Muscle layer of duodenum (tissue), 2 donors: ENCODE results near the gene UST.
"Not testable (repeated sequence)": the region's sequence is repeated elsewhere in the genome, so short reads cannot be mapped to it uniquely, and the experiment has no call there.

ENCODE experiments used
- H3K27ac ChIP-seq: one replicate; pipeline ENCODE4 v1.7.0; 2013; ENCODE audit warnings: mild to moderate bottlenecking, low read length
- H3K27me3 ChIP-seq: one replicate; pipeline ENCODE4 v1.7.0; 2013; ENCODE audit warnings: low read depth, mild to moderate bottlenecking, control low read depth, low read length
- H3K36me3 ChIP-seq, 2 donors: one replicate each; pipeline ENCODE4 v1.7.0; 2013; ENCODE audit warnings: low read length in 2 of 2, control low read depth in 1 of 2, mild to moderate bottlenecking in 1 of 2; ENCODE audit not compliant: insufficient read depth in 2 of 2, control insufficient read depth in 1 of 2
- H3K4me1 ChIP-seq, 2 donors: one replicate each; pipeline ENCODE4 v1.7.0; 2013; ENCODE audit warnings: low read length in 2 of 2, mild to moderate bottlenecking in 2 of 2, control low read depth in 1 of 2, moderate library complexity in 1 of 2; ENCODE audit not compliant: insufficient read depth in 2 of 2, control insufficient read depth in 1 of 2
- H3K4me3 ChIP-seq, 2 donors: one replicate each; pipeline ENCODE4 v1.7.0; 2013; ENCODE audit warnings: low read length in 2 of 2, low read depth in 1 of 2, mild to moderate bottlenecking in 1 of 2
- H3K9me3 ChIP-seq, 2 donors: one replicate each; pipeline ENCODE4 v1.7.0; 2013; ENCODE audit warnings: low read length in 2 of 2, control low read depth in 1 of 2, mild to moderate bottlenecking in 1 of 2; ENCODE audit not compliant: control insufficient read depth in 1 of 2
- donor health status: healthy.

Gene UST

GRCh38 chr6:148944608-148945007, 197.8 kb downstream of the UST start:
- H3K9me3 ChIP-seq = no peaks in the 10 kb centered on the region
- H3K4me1 ChIP-seq = peaks cover 0 to 18% of the 10 kb centered on the region in 2 donors

GRCh38 chr6:148945301-148946021, 198.6 kb downstream of the UST start:
- Histone ChIP-seq H3K4me3 (no peak overlapping the region), H3K27me3 (no peaks in the 10 kb centered on the region), H3K27ac (no peak overlapping the region), H3K9me3 (no peaks in the 10 kb centered on the region), H3K36me3 (no peaks in the 10 kb centered on the region), H3K4me1 (peaks cover 0 to 25% of the 10 kb centered on the region in 2 donors)

More at GRCh38 chr6:148944608-148945007, 197.8 kb downstream of the UST start:
- no peaks in the 10 kb centered on the region for H3K36me3 ChIP-seq
- H3K27ac ChIP-seq = no peak overlapping the region
- H3K4me3 ChIP-seq = no peak overlapping the region
- H3K27me3 ChIP-seq = no peaks in the 10 kb centered on the region

GRCh38 chr6:148947621-148948444, 201.0 kb downstream of the UST start:
- Histone ChIP-seq H3K27me3 (no peaks in the 10 kb centered on the region), H3K4me3 (no peak overlapping the region), H3K9me3 (no peaks in the 10 kb centered on the region), H3K27ac (no peak overlapping the region), H3K4me1 (peaks cover 0 to 25% of the 10 kb centered on the region in 2 donors), H3K36me3 (no peaks in the 10 kb centered on the region)

GRCh38 chr6:148951662-148952061, 204.8 kb downstream of the UST start:
- Histone ChIP-seq H3K36me3 (no peaks in the 10 kb centered on the region), H3K9me3 (no peaks in the 10 kb centered on the region), H3K27me3 (no peaks in the 10 kb centered on the region), H3K4me3 (no peak overlapping the region), H3K27ac (no peak overlapping the region), H3K4me1 (peaks cover 0 to 15% of the 10 kb centered on the region in 2 donors)

- no peaks in the 10 kb centered on the region for H3K27me3 ChIP-seq
- H3K36me3 ChIP-seq = no peaks in the 10 kb centered on the region
- H3K4me1 ChIP-seq = peaks cover 0 to 13% of the 10 kb centered on the region in 2 donors
- H3K9me3 ChIP-seq = no peaks in the 10 kb centered on the region
- no peak overlapping the region for H3K27ac ChIP-seq
- no peak overlapping the region for H3K4me3 ChIP-seq
Observed at GRCh38 chr6:148952147-148953035, 205.6 kb downstream of the UST start.

GRCh38 chr6:148954461-148954860, 207.6 kb downstream of the UST start:
- Histone ChIP-seq H3K4me3 (no peak overlapping the region), H3K9me3 (no peaks in the 10 kb centered on the region), H3K36me3 (no peaks in the 10 kb centered on the region), H3K4me1 (peaks cover 0 to 6% of the 10 kb centered on the region in 2 donors), H3K27ac (no peak overlapping the region), H3K27me3 (no peaks in the 10 kb centered on the region)

GRCh38 chr6:148954934-148955333, 208.1 kb downstream of the UST start:
- no peaks in the 10 kb centered on the region for H3K36me3 ChIP-seq
- peaks cover 0 to 4% of the 10 kb centered on the region in 2 donors for H3K4me1 ChIP-seq
- H3K9me3 ChIP-seq = no peaks in the 10 kb centered on the region
- H3K4me3 ChIP-seq = no peak overlapping the region
- H3K27me3 ChIP-seq = no peaks in the 10 kb centered on the region
- H3K27ac ChIP-seq = no peak overlapping the region

- H3K4me3 ChIP-seq = no peak overlapping the region
- no peaks in the 10 kb centered on the region for H3K27me3 ChIP-seq
- H3K4me1 ChIP-seq = no peaks in the 10 kb centered on the region
- H3K9me3 ChIP-seq = no peaks in the 10 kb centered on the region
- H3K36me3 ChIP-seq = no peaks in the 10 kb centered on the region
- no peak overlapping the region for H3K27ac ChIP-seq
Observed at GRCh38 chr6:148955441-148955840, 208.6 kb downstream of the UST start.

- not testable (repeated sequence) for H3K4me1 ChIP-seq, H3K27ac ChIP-seq, H3K27me3 ChIP-seq
Observed at GRCh38 chr6:148956163-148956562, 209.3 kb downstream of the UST start.

GRCh38 chr6:148957752-148958151, 210.9 kb downstream of the UST start:
- Histone ChIP-seq H3K27me3 (no peaks in the 10 kb centered on the region), H3K36me3 (no peaks in the 10 kb centered on the region), H3K4me3 (no peak overlapping the region), H3K4me1 (no peaks in the 10 kb centered on the region), H3K9me3 (no peaks in the 10 kb centered on the region), H3K27ac (no peak overlapping the region)

More at GRCh38 chr6:148956163-148956562, 209.3 kb downstream of the UST start:
- H3K36me3 ChIP-seq, H3K9me3 ChIP-seq, H3K4me3 ChIP-seq: not testable (repeated sequence)

GRCh38 chr6:148959008-148959407, 212.2 kb downstream of the UST start:
- Histone ChIP-seq H3K9me3 (no peaks in the 10 kb centered on the region), H3K27me3 (no peaks in the 10 kb centered on the region), H3K4me1 (no peaks in the 10 kb centered on the region), H3K36me3 (no peaks in the 10 kb centered on the region), H3K4me3 (no peak overlapping the region), H3K27ac (no peak overlapping the region)
